HG02763 (cell line): ENCODE results near the gene WRAP53.
"Not testable (repeated sequence)": the region's sequence is repeated elsewhere in the genome, so short reads cannot be mapped to it uniquely, and the experiment has no call there.

Experiments
- ATAC-seq: cut with Tn5 transposase; IDR thresholded peaks from one replicate; pipeline ENCODE4 v1.9.1; 2021; ENCODE audit warnings: mild to moderate bottlenecking, moderate library complexity; ENCODE audit not compliant: unreplicated experiment

WRAP53 gene

GRCh38 chr17:7687908-7688807, at the start of gene WRAP53:
TSS of gene WRAP53 (plus strand) at chr17:7688477. CDS start at chr17:7688649, 172 bp downstream.
- ATAC-seq: peak; percentile 72

GRCh38 chr17:7640783-7641182, 47.5 kb upstream of the WRAP53 start:
- ATAC-seq: no peak

GRCh38 chr17:7641635-7642034, 46.6 kb upstream of the WRAP53 start:
- not testable (repeated sequence) for ATAC-seq

- ATAC-seq: no peak
These were observed 43.5 kb upstream of the WRAP53 start for GRCh38 chr17:7644775-7645174.

GRCh38 chr17:7646457-7646856, 41.8 kb upstream of the WRAP53 start:
- no peak for ATAC-seq

GRCh38 chr17:7647018-7647417, 41.3 kb upstream of the WRAP53 start:
- ATAC-seq: no peak

- ATAC-seq: no peak
These were observed 37.7 kb upstream of the WRAP53 start, which contains the start of gene ATP1B2 for GRCh38 chr17:7650509-7651096. TSS of gene ATP1B2 (plus strand) at chr17:7650926. CDS start at chr17:7651519, 593 bp downstream.

GRCh38 chr17:7651097-7651664, 37.1 kb upstream of the WRAP53 start:
- ATAC-seq: no peak

GRCh38 chr17:7651665-7652387, 36.5 kb upstream of the WRAP53 start:
- ATAC-seq: no peak

- no peak for ATAC-seq
These were observed 35.6 kb upstream of the WRAP53 start for GRCh38 chr17:7652388-7653356.

- ATAC-seq: no peak
These were observed 33.3 kb upstream of the WRAP53 start for GRCh38 chr17:7654832-7655540.

GRCh38 chr17:7655541-7655840, 32.8 kb upstream of the WRAP53 start:
- no peak for ATAC-seq

- no peak for ATAC-seq
These were observed 31.2 kb upstream of the WRAP53 start for GRCh38 chr17:7656958-7657609.

GRCh38 chr17:7667656-7668406, 20.4 kb upstream of the WRAP53 start:
- ATAC-seq: no peak

GRCh38 chr17:7668482-7668881, 19.8 kb upstream of the WRAP53 start:
- ATAC-seq: no peak

GRCh38 chr17:7673239-7673638, 15.0 kb upstream of the WRAP53 start:
- no peak for ATAC-seq

- no peak for ATAC-seq
These were observed 13.3 kb upstream of the WRAP53 start for GRCh38 chr17:7674934-7675333.

- ATAC-seq: no peak
These were observed 11.7 kb upstream of the WRAP53 start for GRCh38 chr17:7676533-7676932.
